Mammary epithelial cell (primary cell): ENCODE measurements around the gene FSIP2.

Source experiments
- CTCF ChIP-seq, 2 donors: IDR thresholded peaks in 1 of 2; conservative IDR thresholded peaks in 1 of 2; 2 replicates each; pipeline ENCODE4 v1.5.1; 2011 to 2012; ENCODE audit warnings: inconsistent platforms in 2 of 2, low read length in 2 of 2, mild to moderate bottlenecking in 2 of 2, control low read depth in 1 of 2, low read depth in 1 of 2; ENCODE audit not compliant: insufficient read depth in 1 of 2; ENCODE audit errors: extremely low read depth in 1 of 2
- EZH2 ChIP-seq: IDR thresholded peaks from 2 replicates; pipeline ENCODE4 v1.6.1; 2012; ENCODE audit warnings: low read length, inconsistent platforms, borderline replicate concordance

- TF ChIP-seq EZH2 (no peak), CTCF (conservative IDR thresholded peaks at IDR 0.05 in 1 of 2, IDR thresholded peaks at IDR 0.05 in 1 of 2; ENCODE audit: extremely low read depth in 1 of 2, insufficient read depth in 1 of 2, low read depth in 1 of 2, low read length in 2 of 2) (no peak)
These were observed 42.8 kb upstream of the FSIP2 start for GRCh38 chr2:185695711-185696235.
